Keratinocyte (primary cell): Measurements from ENCODE around the gene ACP7. TPM values are rescaled to one million over a fixed set of nuclear protein-coding genes. Genes with fewer than 3 reads are reported as not detected.

Experiments used
- DNase-seq: peaks from one replicate; pipeline ENCODE4 v3.0.0-alpha.2; 2011; ENCODE audit warnings: low read depth, missing footprints, low spot score
- FAIRE-seq: peaks from 2 replicates; lab custom pipeline; 2011; peaks lifted over from hg19 to GRCh38; lab: Jason Lieb, UNC
- H2AFZ ChIP-seq: 2 replicates; pipeline ENCODE4 v1.6.0; 2012; ENCODE audit warnings: low read length, control low read depth, inconsistent platforms; ENCODE audit not compliant: control insufficient read depth
- H3K27ac ChIP-seq: 2 replicates; pipeline ENCODE4 v1.5.1; 2011; ENCODE audit warnings: low read length; ENCODE audit not compliant: control insufficient read depth, insufficient read depth
- H3K27me3 ChIP-seq: 3 replicates; pipeline ENCODE4 v1.6.0; 2011; ENCODE audit warnings: low read length; ENCODE audit not compliant: control insufficient read depth, insufficient read depth; ENCODE audit errors: extremely low read depth
- H3K36me3 ChIP-seq, 2 experiments: 2 replicates in 1 of 2; 3 replicates in 1 of 2; pipeline ENCODE4 v1.5.1; 2011; ENCODE audit warnings: low read length in 2 of 2, mild to moderate bottlenecking in 1 of 2; ENCODE audit not compliant: control insufficient read depth in 2 of 2, insufficient read depth in 2 of 2; ENCODE audit errors: extremely low read depth in 1 of 2
- H3K4me1 ChIP-seq: 3 replicates; pipeline ENCODE4 v1.5.1; 2011; ENCODE audit warnings: low read length; ENCODE audit not compliant: control insufficient read depth, insufficient read depth; ENCODE audit errors: extremely low read depth
- H3K4me2 ChIP-seq: 3 replicates; pipeline ENCODE4 v1.6.0; 2011; ENCODE audit warnings: low read depth, low read length; ENCODE audit not compliant: control insufficient read depth, insufficient read depth; ENCODE audit errors: extremely low read depth
- H3K4me3 ChIP-seq, 3 experiments: fragments of 200-600 bp in 1 of 3; sonication (generic) in 1 of 3; 2 replicates in 2 of 3; 3 replicates in 1 of 3; pipeline ENCODE4 v1.5.1; 2011 to 2016; ENCODE audit warnings: low read length in 3 of 3, mild to moderate bottlenecking in 3 of 3, control low read depth in 2 of 3, inconsistent platforms in 1 of 3, low read depth in 1 of 3, mixed read lengths in 1 of 3, mixed run types in 1 of 3, moderate library complexity in 1 of 3; ENCODE audit not compliant: control insufficient read depth in 2 of 3, insufficient read depth in 2 of 3; ENCODE audit errors: extremely low read depth in 1 of 3
- H3K79me2 ChIP-seq: 2 replicates; pipeline ENCODE4 v1.6.0; 2012; ENCODE audit warnings: low read length; ENCODE audit not compliant: control insufficient read depth, insufficient read depth
- H3K9ac ChIP-seq: 3 replicates; pipeline ENCODE4 v1.6.0; 2011; ENCODE audit warnings: low read length; ENCODE audit not compliant: control insufficient read depth, insufficient read depth; ENCODE audit errors: extremely low read depth
- H3K9me1 ChIP-seq: 3 replicates; pipeline ENCODE4 v1.6.0; 2011; ENCODE audit warnings: low read length; ENCODE audit not compliant: control insufficient read depth, insufficient read depth; ENCODE audit errors: extremely low read depth
- H3K9me3 ChIP-seq: 2 replicates; pipeline ENCODE4 v1.5.1; 2012; ENCODE audit warnings: low read depth, low read length; ENCODE audit not compliant: control insufficient read depth
- H4K20me1 ChIP-seq: 3 replicates; pipeline ENCODE4 v1.6.0; 2011; ENCODE audit warnings: low read length; ENCODE audit not compliant: control insufficient read depth, insufficient read depth; ENCODE audit errors: extremely low read depth
- EZH2 ChIP-seq: IDR thresholded peaks from one replicate; pipeline ENCODE4 v1.6.1; 2012; ENCODE audit warnings: inconsistent platforms, mild to moderate bottlenecking, low read length, moderate library complexity
- dilution Hi-C: fragments of 300-500 bp; cut with MboI; formaldehyde crosslinking; loops from one replicate; pipeline ENCODE4 v1.7.0; 2020; ENCODE audit warnings: low sequenced_read_pairs; ENCODE audit not compliant: extremely low pct_ligation_motif_present
- polyA plus RNA-seq, 5 experiments: library from polyadenylated mRNA; depleted of rRNA in 3 of 5; stranded (reverse) in 3 of 5; stranded (forward) in 1 of 5; unstranded in 1 of 5; fragments of >200 nt; gene quantifications; 1 replicate in 1 of 5; 2 replicates in 3 of 5; 3 replicates in 1 of 5; pipeline versions ENCODE4 v1.2.1 to v1.2.3, GENCODE V29; 2011 to 2012; ENCODE audit warnings: missing spikeins in 2 of 5, low read depth in 1 of 5, low replicate concordance in 1 of 5
- TF ChIP-seq, protein P1 (sequence below), 3 experiments: IDR thresholded peaks in 1 of 3; conservative IDR thresholded peaks in 1 of 3; optimal IDR thresholded peaks in 1 of 3; 2 replicates in 2 of 3; 3 replicates in 1 of 3; pipeline versions ENCODE3 to v1.5.1; 2011; ENCODE audit warnings: low read length in 3 of 3, mild to moderate bottlenecking in 3 of 3, moderate library complexity in 2 of 3, control low read depth in 1 of 3, inconsistent platforms in 1 of 3; ENCODE audit not compliant: insufficient read depth in 2 of 3; ENCODE audit errors: extremely low read depth in 1 of 3

ACP7 gene
- polyA plus RNA-seq, 1 donor (not counting 4 experiments of a cell fraction or from before 2014, with no cell fraction given) = 0.09 TPM

DNA sequence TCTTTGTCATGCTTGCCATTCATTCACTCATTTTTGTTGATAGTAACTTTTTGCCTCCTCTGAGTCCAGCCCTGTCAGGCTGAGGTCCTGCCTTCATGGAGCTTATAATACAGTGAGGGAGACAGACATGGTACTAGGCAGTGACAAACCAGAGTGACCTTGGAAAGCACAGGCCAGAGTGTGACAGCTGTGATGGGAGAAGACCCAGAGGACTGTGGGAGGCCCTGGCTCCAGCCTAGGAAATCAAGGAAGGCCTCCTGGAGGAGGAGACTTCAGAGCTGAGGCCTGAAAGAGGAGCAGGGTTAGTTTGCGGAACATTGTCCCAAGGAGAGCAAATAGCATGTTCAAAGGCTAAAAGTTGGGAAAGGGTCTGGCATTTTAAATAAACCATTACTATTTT, 61.9 kb downstream of the ACP7 start:
- Histone ChIP-seq H3K9me3 (no peaks in the 10 kb centered on the region), H3K9ac (no peak overlapping the region), H3K27me3 (no peaks in the 10 kb centered on the region), H3K4me3 (no peak overlapping the region), H3K36me3 (no peaks in the 10 kb centered on the region), H3K79me2 (peaks cover 68% of the 10 kb centered on the region), H4K20me1 (peaks cover 12% of the 10 kb centered on the region), H3K9me1 (peaks cover 3% of the 10 kb centered on the region), H2AFZ (no peak overlapping the region), H3K4me2 (no peak overlapping the region), H3K27ac (no peak overlapping the region), H3K4me1 (no peaks in the 10 kb centered on the region)
- TF ChIP-seq, protein P1, sequence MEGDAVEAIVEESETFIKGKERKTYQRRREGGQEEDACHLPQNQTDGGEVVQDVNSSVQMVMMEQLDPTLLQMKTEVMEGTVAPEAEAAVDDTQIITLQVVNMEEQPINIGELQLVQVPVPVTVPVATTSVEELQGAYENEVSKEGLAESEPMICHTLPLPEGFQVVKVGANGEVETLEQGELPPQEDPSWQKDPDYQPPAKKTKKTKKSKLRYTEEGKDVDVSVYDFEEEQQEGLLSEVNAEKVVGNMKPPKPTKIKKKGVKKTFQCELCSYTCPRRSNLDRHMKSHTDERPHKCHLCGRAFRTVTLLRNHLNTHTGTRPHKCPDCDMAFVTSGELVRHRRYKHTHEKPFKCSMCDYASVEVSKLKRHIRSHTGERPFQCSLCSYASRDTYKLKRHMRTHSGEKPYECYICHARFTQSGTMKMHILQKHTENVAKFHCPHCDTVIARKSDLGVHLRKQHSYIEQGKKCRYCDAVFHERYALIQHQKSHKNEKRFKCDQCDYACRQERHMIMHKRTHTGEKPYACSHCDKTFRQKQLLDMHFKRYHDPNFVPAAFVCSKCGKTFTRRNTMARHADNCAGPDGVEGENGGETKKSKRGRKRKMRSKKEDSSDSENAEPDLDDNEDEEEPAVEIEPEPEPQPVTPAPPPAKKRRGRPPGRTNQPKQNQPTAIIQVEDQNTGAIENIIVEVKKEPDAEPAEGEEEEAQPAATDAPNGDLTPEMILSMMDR (optimal IDR thresholded peaks at IDR 0.05 in 1 of 3, IDR thresholded peaks at IDR 0.05 in 1 of 3, conservative IDR thresholded peaks at IDR 0.05 in 1 of 3; ENCODE audit: extremely low read depth in 1 of 3, insufficient read depth in 2 of 3, low read length in 3 of 3) = no peak
- TF ChIP-seq EZH2 = no peak
- DNase-seq = no peak
- FAIRE-seq = no peak
- dilution Hi-C loops = no loop called here

DNA sequence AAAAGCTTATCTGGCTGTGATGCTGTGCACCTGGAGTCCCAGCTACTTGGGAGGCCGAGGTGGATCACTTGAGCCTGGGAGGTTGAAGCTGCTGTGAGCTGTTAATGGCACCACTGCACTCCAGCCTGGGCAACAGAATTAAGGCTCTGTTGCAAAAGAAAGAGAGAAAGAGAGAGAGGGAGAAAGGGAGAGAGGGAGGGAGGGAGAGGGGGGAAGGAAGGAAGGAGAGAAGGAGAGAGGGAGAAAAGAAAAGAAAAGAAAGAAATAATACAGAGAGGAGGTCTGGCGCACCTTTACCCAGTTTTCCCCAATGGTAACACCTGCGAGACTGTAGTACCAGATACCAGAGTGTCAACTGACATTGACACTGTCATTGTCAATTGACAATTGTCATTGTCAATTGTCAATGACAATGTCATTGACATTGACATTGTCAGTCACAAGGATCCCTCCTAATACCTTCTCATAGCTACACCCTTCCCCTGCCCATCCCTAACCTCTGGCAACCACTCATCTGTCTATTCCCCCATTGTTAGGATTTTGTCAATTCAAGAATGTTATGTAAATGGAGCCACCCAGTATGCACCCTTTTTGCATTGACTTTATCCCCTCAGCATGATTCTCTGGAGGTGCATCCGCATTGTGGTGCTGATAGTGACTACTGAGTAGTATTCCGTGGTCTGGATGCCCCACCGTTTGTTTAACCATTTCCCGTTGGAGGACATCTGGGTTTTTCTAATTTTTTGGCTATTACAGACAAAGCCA, 62.7 kb downstream of the ACP7 start:
- peaks cover 69% of the 10 kb centered on the region for H3K79me2 ChIP-seq
- no peaks in the 10 kb centered on the region for H3K4me1 ChIP-seq
- no peak overlapping the region for H3K27ac ChIP-seq
- H3K9me3 ChIP-seq = no peaks in the 10 kb centered on the region
- TF ChIP-seq EZH2 = no peak
- TF ChIP-seq, protein P1 (optimal IDR thresholded peaks at IDR 0.05 in 1 of 3, IDR thresholded peaks at IDR 0.05 in 1 of 3, conservative IDR thresholded peaks at IDR 0.05 in 1 of 3; ENCODE audit: extremely low read depth in 1 of 3, insufficient read depth in 2 of 3, low read length in 3 of 3) = no peak
- H3K36me3 ChIP-seq = no peaks in the 10 kb centered on the region
- FAIRE-seq (no peak), DNase-seq (no peak)
- no peak overlapping the region for H3K4me2 ChIP-seq
- peaks cover 12% of the 10 kb centered on the region for H4K20me1 ChIP-seq
- H3K9me1 ChIP-seq = peaks cover 3% of the 10 kb centered on the region
- H3K9ac ChIP-seq = no peak overlapping the region
- dilution Hi-C loops = no loop called here
- no peak overlapping the region for H3K4me3 ChIP-seq
- H3K27me3 ChIP-seq = no peaks in the 10 kb centered on the region
- H2AFZ ChIP-seq = no peak overlapping the region
